SJCRH30 (cell line): ENCODE measurements around the gene MAPK10. TPM values are rescaled to one million over a fixed set of nuclear protein-coding genes. Genes with fewer than 3 reads are reported as not detected.

Source experiments
- DNase-seq, 2 experiments: peaks; one replicate each; pipeline ENCODE4 v3.0.0-alpha.2; 2015 to 2020
- H3K27ac ChIP-seq: fragments of 250-450 bp; sonication (Bioruptor Pico); 2 replicates; pipeline ENCODE4 v1.5.1; 2020; ENCODE audit warnings: mild to moderate bottlenecking, moderate library complexity
- H3K27me3 ChIP-seq: fragments of 250-450 bp; sonication (Bioruptor Pico); 2 replicates; pipeline ENCODE4 v1.5.1; 2020; ENCODE audit warnings: mild to moderate bottlenecking, moderate library complexity
- H3K36me3 ChIP-seq: fragments of 250-450 bp; sonication (Bioruptor Pico); 2 replicates; pipeline ENCODE4 v1.5.1; 2020; ENCODE audit warnings: mild to moderate bottlenecking, moderate library complexity
- H3K4me1 ChIP-seq: fragments of 250-450 bp; sonication (Bioruptor Pico); 2 replicates; pipeline ENCODE4 v1.5.1; 2020; ENCODE audit warnings: mild to moderate bottlenecking, moderate library complexity
- H3K4me3 ChIP-seq: fragments of 250-450 bp; sonication (Bioruptor Pico); 2 replicates; pipeline ENCODE4 v1.5.1; 2020; ENCODE audit warnings: mild to moderate bottlenecking, moderate library complexity
- H3K9me3 ChIP-seq: fragments of 250-450 bp; sonication (Bioruptor Pico); replicated peaks from 2 replicates; pipeline ENCODE4 v1.5.1; 2020; ENCODE audit warnings: mild to moderate bottlenecking, moderate library complexity
- total RNA-seq: library from RNA; depleted of rRNA; stranded (reverse); fragments of >200 nt; shearing (Covaris generic); gene quantifications from 2 replicates; pipeline ENCODE4 v1.2.3, GENCODE V29; 2014

The MAPK10 gene
- total RNA-seq, 1 experiment from 2014 or later: 46.2 TPM

- Histone ChIP-seq H3K36me3 (no peaks in the 10 kb centered on the region), H3K4me1 (peaks cover 7% of the 10 kb centered on the region; the same call in 1 of the 2 replicates), H3K27me3 (no peaks in the 10 kb centered on the region), H3K27ac (no peak overlapping the region), H3K9me3 (0 out of 2 replicates have a peak, but pooled peaks cover 2% of the 10 kb centered on the region), H3K4me3 (no peak overlapping the region)
- no peak for DNase-seq
These were observed 200.6 kb downstream of the MAPK10 start for GRCh38 chr4:86159216-86159615.

- DNase-seq: no peak
- no peak overlapping the region for H3K4me3 ChIP-seq
- H3K36me3 ChIP-seq: no peaks in the 10 kb centered on the region
- H3K27me3 ChIP-seq: no peaks in the 10 kb centered on the region
- 0 out of 2 replicates have a peak, but pooled peaks cover 2% of the 10 kb centered on the region for H3K9me3 ChIP-seq
- H3K27ac ChIP-seq: no peak overlapping the region
- peaks cover 7% of the 10 kb centered on the region; the same call in 1 of the 2 replicates for H3K4me1 ChIP-seq
These were observed 203.3 kb downstream of the MAPK10 start for GRCh38 chr4:86156531-86156930.

- Histone ChIP-seq H3K36me3 (no peaks in the 10 kb centered on the region), H3K9me3 (0 out of 2 replicates have a peak, but pooled peaks cover 2% of the 10 kb centered on the region), H3K4me3 (no peak overlapping the region), H3K27me3 (no peaks in the 10 kb centered on the region), H3K4me1 (peaks cover 7% of the 10 kb centered on the region; the same call in 1 of the 2 replicates), H3K27ac (peak overlapping the region; percentile 19; the same call in 1 of the 2 replicates)
- DNase-seq: peak; percentile 24 to 57
These were observed 204.1 kb downstream of the MAPK10 start for GRCh38 chr4:86155766-86156165.

GRCh38 chr4:86152454-86152853, 207.4 kb downstream of the MAPK10 start:
- H3K9me3 ChIP-seq: 0 out of 2 replicates have a peak, but pooled peaks cover 2% of the 10 kb centered on the region
- H3K27me3 ChIP-seq: no peaks in the 10 kb centered on the region
- no peaks in the 10 kb centered on the region for H3K36me3 ChIP-seq
- peaks cover 7% of the 10 kb centered on the region; the same call in 1 of the 2 replicates for H3K4me1 ChIP-seq
- no peak overlapping the region for H3K4me3 ChIP-seq
- no peak overlapping the region for H3K27ac ChIP-seq
- DNase-seq: no peak

- H3K27ac ChIP-seq: no peak overlapping the region
- H3K9me3 ChIP-seq: 0 out of 2 replicates have a peak, but pooled peaks cover 2% of the 10 kb centered on the region
- H3K36me3 ChIP-seq: no peaks in the 10 kb centered on the region
These were observed 208.7 kb downstream of the MAPK10 start for GRCh38 chr4:86151196-86151595.

GRCh38 chr4:86141161-86141560, 218.7 kb downstream of the MAPK10 start:
- H3K4me3 ChIP-seq: no peak overlapping the region
- no peaks in the 10 kb centered on the region for H3K36me3 ChIP-seq
- DNase-seq: no peak
- H3K4me1 ChIP-seq: no peaks in the 10 kb centered on the region
- no peaks in the 10 kb centered on the region for H3K9me3 ChIP-seq
- no peaks in the 10 kb centered on the region for H3K27me3 ChIP-seq
- no peak overlapping the region for H3K27ac ChIP-seq

More at GRCh38 chr4:86151196-86151595, 208.7 kb downstream of the MAPK10 start:
- Histone ChIP-seq H3K4me3 (no peak overlapping the region), H3K27me3 (no peaks in the 10 kb centered on the region), H3K4me1 (peaks cover 4% of the 10 kb centered on the region; the same call in 1 of the 2 replicates)
- DNase-seq: no peak

GRCh38 chr4:86132468-86132867, 227.4 kb downstream of the MAPK10 start:
- Histone ChIP-seq H3K4me3 (no peak overlapping the region), H3K27me3 (no peaks in the 10 kb centered on the region), H3K27ac (no peak overlapping the region), H3K9me3 (no peaks in the 10 kb centered on the region), H3K36me3 (no peaks in the 10 kb centered on the region), H3K4me1 (peaks cover 27% of the 10 kb centered on the region)
- DNase-seq: no peak

- Histone ChIP-seq H3K4me3 (no peak overlapping the region), H3K36me3 (no peaks in the 10 kb centered on the region), H3K27ac (no peak overlapping the region), H3K27me3 (no peaks in the 10 kb centered on the region), H3K4me1 (peaks cover 27% of the 10 kb centered on the region), H3K9me3 (no peaks in the 10 kb centered on the region)
- DNase-seq: no peak
These were observed 228.4 kb downstream of the MAPK10 start for GRCh38 chr4:86131456-86131855.

GRCh38 chr4:86130160-86130933, 229.5 kb downstream of the MAPK10 start:
- Histone ChIP-seq H3K36me3 (no peaks in the 10 kb centered on the region), H3K9me3 (no peaks in the 10 kb centered on the region), H3K27ac (peak overlapping the region; percentile 7), H3K4me1 (peaks cover 27% of the 10 kb centered on the region), H3K27me3 (no peaks in the 10 kb centered on the region), H3K4me3 (no peak overlapping the region)
- DNase-seq: peak; percentile 19 to 52

- Histone ChIP-seq H3K36me3 (no peaks in the 10 kb centered on the region), H3K27ac (no peak overlapping the region; the same call in 1 of the 2 replicates), H3K9me3 (no peaks in the 10 kb centered on the region), H3K27me3 (no peaks in the 10 kb centered on the region), H3K4me3 (no peak overlapping the region), H3K4me1 (peaks cover 27% of the 10 kb centered on the region)
- DNase-seq: peak; percentile 13 to 52
These were observed 230.3 kb downstream of the MAPK10 start for GRCh38 chr4:86129546-86129945.

- Histone ChIP-seq H3K4me3 (no peak overlapping the region), H3K27me3 (no peaks in the 10 kb centered on the region), H3K9me3 (no peaks in the 10 kb centered on the region), H3K27ac (no peak overlapping the region), H3K4me1 (no peaks in the 10 kb centered on the region), H3K36me3 (no peaks in the 10 kb centered on the region)
- no peak for DNase-seq
These were observed 237.4 kb downstream of the MAPK10 start for GRCh38 chr4:86122404-86122803.

GRCh38 chr4:86118711-86119110, 241.1 kb downstream of the MAPK10 start:
- no peak overlapping the region for H3K27ac ChIP-seq
- no peak for DNase-seq
- H3K4me3 ChIP-seq: no peak overlapping the region

GRCh38 chr4:86117705-86118302, 242.0 kb downstream of the MAPK10 start:
- Histone ChIP-seq H3K4me1 (no peaks in the 10 kb centered on the region), H3K9me3 (no peaks in the 10 kb centered on the region), H3K27ac (no peak overlapping the region), H3K27me3 (no peaks in the 10 kb centered on the region), H3K4me3 (no peak overlapping the region), H3K36me3 (no peaks in the 10 kb centered on the region)
- no peak for DNase-seq

More at GRCh38 chr4:86118711-86119110, 241.1 kb downstream of the MAPK10 start:
- Histone ChIP-seq H3K36me3 (no peaks in the 10 kb centered on the region), H3K9me3 (no peaks in the 10 kb centered on the region), H3K27me3 (no peaks in the 10 kb centered on the region), H3K4me1 (no peaks in the 10 kb centered on the region)

GRCh38 chr4:86114563-86114962, 245.3 kb downstream of the MAPK10 start:
- Histone ChIP-seq H3K27me3 (no peaks in the 10 kb centered on the region), H3K9me3 (0 out of 2 replicates have a peak, but pooled peaks cover 6% of the 10 kb centered on the region), H3K4me3 (no peak overlapping the region), H3K4me1 (no peaks in the 10 kb centered on the region), H3K36me3 (no peaks in the 10 kb centered on the region), H3K27ac (no peak overlapping the region)
- no peak for DNase-seq

- Histone ChIP-seq H3K27ac (no peak overlapping the region), H3K27me3 (no peaks in the 10 kb centered on the region), H3K9me3 (0 out of 2 replicates have a peak, but pooled peaks cover 6% of the 10 kb centered on the region), H3K4me1 (no peaks in the 10 kb centered on the region), H3K4me3 (no peak overlapping the region), H3K36me3 (no peaks in the 10 kb centered on the region)
- no peak for DNase-seq
These were observed 251.0 kb downstream of the MAPK10 start for GRCh38 chr4:86108834-86109233.
